ENCODE measurements around the gene HSF5. TPM values are rescaled to one million over a fixed set of nuclear protein-coding genes. Genes with fewer than 3 reads are reported as not detected.
"Not testable (repeated sequence)": the region's sequence is repeated elsewhere in the genome, so short reads cannot be mapped to it uniquely, and the experiment has no call there.

Gene HSF5
- total RNA-seq, 1 experiment from 2014 or later: 0.07 TPM

DNA sequence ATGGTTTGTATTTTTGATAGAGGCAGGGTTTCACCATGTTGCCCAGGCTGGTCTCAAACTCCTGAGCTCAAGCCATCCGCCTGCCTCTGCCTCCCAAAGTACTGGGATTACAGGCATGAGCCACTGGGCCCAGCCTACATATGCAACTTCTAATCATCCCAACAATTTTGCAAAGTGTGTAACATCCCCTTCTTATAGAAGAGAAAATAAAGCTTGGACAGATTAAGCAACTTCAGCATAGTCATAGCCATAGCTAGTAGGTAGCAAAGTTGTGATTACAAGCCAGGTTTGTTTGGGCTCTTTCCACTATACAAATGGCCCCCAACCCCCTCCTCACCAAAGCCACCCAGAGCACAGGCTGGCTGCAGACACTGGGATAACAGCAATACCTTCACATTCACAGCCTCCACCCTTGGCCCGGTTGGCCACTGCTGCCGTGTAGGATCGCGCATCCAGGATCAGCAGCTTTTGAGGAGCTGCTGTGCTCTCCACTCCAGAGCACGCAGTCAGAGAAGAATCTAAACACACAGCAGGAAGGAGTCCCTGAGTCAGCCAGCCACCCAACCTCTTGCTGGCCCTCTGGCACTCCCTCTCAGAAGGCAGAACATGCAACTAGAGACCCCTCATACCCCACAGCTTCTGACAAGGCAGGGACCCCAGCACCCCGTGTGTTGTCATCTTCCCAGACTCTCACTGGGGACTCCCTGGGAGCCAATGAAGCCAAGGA, 18.3 kb upstream of the HSF5 start:
- Mint-ChIP-seq H3K4me1 (ENCODE audit: low read depth, unreplicated experiment) (no peaks in the 10 kb centered on the region), H3K27me3 (ENCODE audit: unreplicated experiment) (no peaks in the 10 kb centered on the region), H3K36me3 (ENCODE audit: insufficient read depth, unreplicated experiment) (peaks cover 21% of the 10 kb centered on the region), H3K27ac (ENCODE audit: unreplicated experiment) (no peak overlapping the region), H3K4me3 (ENCODE audit: low read depth, unreplicated experiment) (no peak overlapping the region), H3K9me3 (ENCODE audit: low read depth, unreplicated experiment) (no peaks in the 10 kb centered on the region)
- BruUV-seq (replicated peaks): no TSS peak
- DNase-seq: no peak
- TF ChIP-seq, protein P1, sequence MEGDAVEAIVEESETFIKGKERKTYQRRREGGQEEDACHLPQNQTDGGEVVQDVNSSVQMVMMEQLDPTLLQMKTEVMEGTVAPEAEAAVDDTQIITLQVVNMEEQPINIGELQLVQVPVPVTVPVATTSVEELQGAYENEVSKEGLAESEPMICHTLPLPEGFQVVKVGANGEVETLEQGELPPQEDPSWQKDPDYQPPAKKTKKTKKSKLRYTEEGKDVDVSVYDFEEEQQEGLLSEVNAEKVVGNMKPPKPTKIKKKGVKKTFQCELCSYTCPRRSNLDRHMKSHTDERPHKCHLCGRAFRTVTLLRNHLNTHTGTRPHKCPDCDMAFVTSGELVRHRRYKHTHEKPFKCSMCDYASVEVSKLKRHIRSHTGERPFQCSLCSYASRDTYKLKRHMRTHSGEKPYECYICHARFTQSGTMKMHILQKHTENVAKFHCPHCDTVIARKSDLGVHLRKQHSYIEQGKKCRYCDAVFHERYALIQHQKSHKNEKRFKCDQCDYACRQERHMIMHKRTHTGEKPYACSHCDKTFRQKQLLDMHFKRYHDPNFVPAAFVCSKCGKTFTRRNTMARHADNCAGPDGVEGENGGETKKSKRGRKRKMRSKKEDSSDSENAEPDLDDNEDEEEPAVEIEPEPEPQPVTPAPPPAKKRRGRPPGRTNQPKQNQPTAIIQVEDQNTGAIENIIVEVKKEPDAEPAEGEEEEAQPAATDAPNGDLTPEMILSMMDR (IDR thresholded peaks at IDR 0.05; ENCODE audit: unreplicated experiment): no peak
- CTCF ChIA-PET: interaction anchor here (0.6 kb wide), 1 partner anchor 1112 kb away, joined by 3 read pairs; no protein-coding TSS in a partner anchor
- intact Hi-C loops (cut with micrococcal nuclease; ENCODE audit: unreplicated experiment): no loop called here

DNA sequence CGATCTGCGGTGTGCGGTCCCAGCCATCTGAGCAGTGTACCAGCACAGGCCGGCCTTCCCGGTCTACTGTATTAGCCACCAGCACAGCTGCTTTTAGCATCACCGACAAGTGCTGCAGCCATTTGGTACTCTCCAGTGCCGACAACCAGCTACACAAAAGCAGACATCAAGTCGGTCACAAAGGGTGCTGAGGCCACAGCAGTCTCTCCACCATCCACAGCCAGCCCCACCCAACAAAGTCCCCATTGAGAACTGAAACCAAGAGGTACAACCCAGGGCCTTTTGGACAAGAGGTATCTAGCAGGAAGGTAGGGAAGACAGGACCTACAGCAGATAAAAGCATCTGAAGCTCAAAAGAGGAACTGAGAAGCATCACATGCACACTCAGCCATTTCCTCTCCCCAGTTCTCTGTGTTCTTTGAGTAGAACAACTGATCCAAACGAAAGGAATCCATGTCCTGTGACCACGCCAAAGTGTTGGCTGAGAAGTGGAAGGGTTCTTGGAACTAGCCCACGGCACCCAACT, 16.7 kb upstream of the HSF5 start:
- DNase-seq: no peak
- no peak overlapping the region for H3K4me3 Mint-ChIP-seq (ENCODE audit: low read depth, unreplicated experiment)

DNA sequence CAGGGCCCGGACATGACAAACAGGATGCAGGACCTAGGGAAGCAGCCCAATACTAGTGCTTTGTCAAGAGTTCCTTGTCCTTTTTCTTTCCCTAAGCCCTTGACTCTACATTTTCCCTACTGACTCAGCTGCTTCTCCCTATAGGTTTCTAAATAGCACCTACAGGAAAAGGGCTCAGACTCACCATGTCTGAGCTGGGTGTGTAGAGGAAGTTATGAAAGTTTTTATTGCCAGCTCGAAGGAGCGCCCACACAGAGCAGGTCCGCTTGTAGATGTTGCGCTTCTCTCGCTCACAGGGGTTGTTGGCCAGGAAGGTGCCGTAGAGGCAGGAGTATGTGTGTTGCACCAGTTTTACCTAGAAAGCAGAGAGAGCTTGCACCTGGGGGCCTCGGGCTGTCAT, 15.7 kb upstream of the HSF5 start:
- CTCF ChIA-PET: no interaction called here
- Mint-ChIP-seq H3K4me3 (ENCODE audit: low read depth, unreplicated experiment) (no peak overlapping the region), H3K36me3 (ENCODE audit: insufficient read depth, unreplicated experiment) (peaks cover 19% of the 10 kb centered on the region), H3K27me3 (ENCODE audit: unreplicated experiment) (no peaks in the 10 kb centered on the region), H3K27ac (ENCODE audit: unreplicated experiment) (no peak overlapping the region), H3K4me1 (ENCODE audit: low read depth, unreplicated experiment) (no peaks in the 10 kb centered on the region), H3K9me3 (ENCODE audit: low read depth, unreplicated experiment) (no peaks in the 10 kb centered on the region)
- no peak for DNase-seq
- BruUV-seq (replicated peaks): no TSS peak
- TF ChIP-seq, protein P1 (IDR thresholded peaks at IDR 0.05; ENCODE audit: unreplicated experiment): no peak
- intact Hi-C loops (cut with micrococcal nuclease; ENCODE audit: unreplicated experiment): no loop called here

More for the DNA sequence above, 16.7 kb upstream of the HSF5 start:
- TF ChIP-seq, protein P1 (IDR thresholded peaks at IDR 0.05; ENCODE audit: unreplicated experiment): no peak
- Mint-ChIP-seq H3K27ac (ENCODE audit: unreplicated experiment) (no peak overlapping the region), H3K36me3 (ENCODE audit: insufficient read depth, unreplicated experiment) (peaks cover 18% of the 10 kb centered on the region), H3K27me3 (ENCODE audit: unreplicated experiment) (no peaks in the 10 kb centered on the region), H3K9me3 (ENCODE audit: low read depth, unreplicated experiment) (no peaks in the 10 kb centered on the region), H3K4me1 (ENCODE audit: low read depth, unreplicated experiment) (no peaks in the 10 kb centered on the region)
- no TSS peak for BruUV-seq (replicated peaks)
- intact Hi-C loops (cut with micrococcal nuclease; ENCODE audit: unreplicated experiment): no loop called here
- CTCF ChIA-PET: no interaction called here

DNA sequence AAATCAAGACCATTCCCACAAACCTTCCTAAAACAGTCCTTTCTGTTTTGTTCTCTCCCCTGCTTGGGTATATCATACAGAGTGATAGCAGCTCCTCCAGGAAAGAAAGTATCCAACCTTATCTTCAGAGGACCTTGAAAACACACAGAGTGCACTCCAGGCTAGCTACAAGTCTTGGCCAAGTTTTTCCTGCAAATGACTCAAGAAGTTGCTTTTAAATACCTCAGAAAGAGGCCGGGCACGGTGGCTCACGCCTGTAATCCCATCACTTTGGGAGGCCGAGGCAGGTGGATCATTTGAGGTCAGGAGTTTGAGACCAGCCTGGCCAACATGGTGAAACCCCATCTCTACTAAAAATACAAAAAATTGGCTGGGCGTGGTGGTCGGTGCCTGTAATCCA, 14.9 kb upstream of the HSF5 start:
- H3K4me1 Mint-ChIP-seq (ENCODE audit: low read depth, unreplicated experiment); H3K27me3 Mint-ChIP-seq (ENCODE audit: unreplicated experiment); intact Hi-C loops (cut with micrococcal nuclease; ENCODE audit: unreplicated experiment); H3K9me3 Mint-ChIP-seq (ENCODE audit: low read depth, unreplicated experiment); DNase-seq; BruUV-seq (replicated peaks); H3K4me3 Mint-ChIP-seq (ENCODE audit: low read depth, unreplicated experiment); H3K27ac Mint-ChIP-seq (ENCODE audit: unreplicated experiment): not testable (repeated sequence)
- H3K36me3 Mint-ChIP-seq (ENCODE audit: insufficient read depth, unreplicated experiment): peaks cover 22% of the 10 kb centered on the region
- CTCF ChIA-PET: interaction anchor here (0.5 kb wide), 1 partner anchor 98 kb away, joined by 3 read pairs; no protein-coding TSS in a partner anchor

DNA sequence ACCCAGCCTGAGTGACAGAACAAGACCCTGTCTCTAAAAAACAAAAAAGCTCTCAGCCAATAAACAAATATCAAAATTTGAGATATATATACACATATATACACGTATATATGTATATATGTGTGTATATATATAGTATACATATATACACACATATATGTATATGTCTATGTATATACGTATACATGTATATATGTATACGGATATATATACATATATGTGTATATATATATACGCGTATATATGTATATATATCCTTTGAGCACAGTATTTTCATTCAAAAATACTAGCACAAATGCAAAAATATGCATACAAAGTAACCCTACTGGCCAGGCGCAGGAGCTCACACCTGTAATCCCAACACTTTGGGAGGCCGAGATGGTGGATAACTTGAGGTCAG, 13.2 kb upstream of the HSF5 start:
- no peak for DNase-seq
- Mint-ChIP-seq H3K27me3 (ENCODE audit: unreplicated experiment) (no peaks in the 10 kb centered on the region), H3K4me1 (ENCODE audit: low read depth, unreplicated experiment) (no peaks in the 10 kb centered on the region), H3K4me3 (ENCODE audit: low read depth, unreplicated experiment) (no peak overlapping the region), H3K9me3 (ENCODE audit: low read depth, unreplicated experiment) (no peaks in the 10 kb centered on the region), H3K27ac (ENCODE audit: unreplicated experiment) (no peak overlapping the region), H3K36me3 (ENCODE audit: insufficient read depth, unreplicated experiment) (peaks cover 22% of the 10 kb centered on the region)
- no TSS peak for BruUV-seq (replicated peaks)
- TF ChIP-seq, protein P1 (IDR thresholded peaks at IDR 0.05; ENCODE audit: unreplicated experiment): no peak
- CTCF ChIA-PET: no interaction called here
- intact Hi-C loops (cut with micrococcal nuclease; ENCODE audit: unreplicated experiment): no loop called here

Measured in Calu3 (cell line).